GM18873 (cell line): ENCODE measurements around the gene RAC2.

Experiments used
- ATAC-seq: cut with Tn5 transposase; IDR thresholded peaks from one replicate; pipeline ENCODE4 v1.9.1; 2021; ENCODE audit warnings: mild to moderate bottlenecking, moderate library complexity, moderate number of reproducible peaks; ENCODE audit not compliant: unreplicated experiment, low FRiP score

RAC2 gene

DNA sequence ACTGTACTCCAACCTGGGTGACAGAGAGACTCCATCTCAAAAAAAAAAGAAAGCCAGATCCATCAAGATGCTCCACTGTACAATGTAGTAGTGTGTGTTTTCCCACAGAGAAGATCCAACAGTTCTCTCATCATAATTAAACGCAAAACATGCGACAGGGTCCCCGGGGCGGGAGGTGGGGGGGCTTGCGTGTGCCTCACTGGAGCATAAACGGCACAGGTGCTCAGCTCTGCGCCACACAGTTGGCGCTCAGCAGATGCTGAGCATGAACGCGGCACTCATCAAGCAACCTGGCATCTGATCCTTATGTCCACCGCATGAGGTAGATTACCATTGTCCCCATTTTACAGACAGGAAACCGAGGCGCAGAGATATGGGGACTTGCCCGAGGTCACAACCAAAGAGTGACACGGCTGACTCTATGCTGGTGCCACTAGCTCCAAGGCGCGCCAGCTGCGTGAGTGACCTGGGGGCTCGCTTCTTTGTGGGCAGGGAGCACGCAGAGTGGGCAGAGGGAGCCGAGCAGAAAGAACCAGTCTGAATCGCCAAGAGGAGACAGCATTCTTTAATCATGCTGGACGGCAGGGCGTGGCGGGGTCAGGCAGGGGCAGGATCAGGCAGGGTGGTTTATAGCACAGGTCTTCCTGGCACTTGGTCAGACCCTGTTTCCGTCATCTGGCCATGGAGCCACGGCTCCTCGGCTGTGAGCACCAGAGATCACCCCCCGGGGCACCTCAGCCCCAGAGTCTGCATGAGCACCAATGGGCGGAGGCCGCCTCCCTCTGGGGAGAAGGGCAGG lies 64.2 kb downstream of the RAC2 start:
- ATAC-seq, result no peak

GRCh38 chr22:37179126-37179470 lies 65.0 kb downstream of the RAC2 start:
- ATAC-seq, result no peak

DNA sequence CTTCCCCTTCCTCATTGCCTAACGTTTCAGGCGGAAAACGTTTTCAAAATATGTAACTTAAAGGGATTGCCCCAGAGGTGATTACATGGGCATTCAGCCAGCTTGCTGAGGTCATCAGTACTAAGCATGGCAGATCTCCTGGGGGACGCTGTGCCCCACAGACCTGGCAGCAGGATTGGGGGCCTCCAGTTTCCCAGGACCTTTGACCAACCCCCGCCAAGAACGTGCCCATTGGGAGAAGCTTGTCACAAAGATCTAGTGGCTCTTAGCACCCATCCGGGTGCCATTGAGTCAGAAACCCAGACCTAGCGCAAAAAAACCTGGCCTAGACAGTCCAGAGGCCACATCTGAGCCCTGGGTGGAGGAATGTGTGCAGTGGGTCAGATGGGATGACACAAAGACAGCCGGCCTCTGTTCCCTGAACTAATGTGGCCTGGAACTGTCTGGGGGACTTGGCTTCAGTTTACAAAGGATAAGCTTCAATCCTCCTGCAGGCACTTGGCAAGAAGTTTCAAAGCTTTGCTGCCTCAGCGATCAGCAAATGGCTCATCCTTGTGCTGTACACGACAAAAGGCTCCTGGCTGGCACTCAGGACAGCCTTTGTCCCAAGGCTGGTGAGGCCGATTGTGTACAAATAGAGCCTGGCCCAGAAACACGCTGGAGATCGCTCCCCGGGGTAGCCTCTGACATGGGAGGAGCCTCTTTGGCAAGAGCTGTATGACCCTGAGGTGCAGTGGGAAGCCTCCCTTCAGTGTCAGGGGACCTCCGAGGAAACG lies 65.5 kb downstream of the RAC2 start:
- ATAC-seq, result no peak

- ATAC-seq, result no peak
These were observed 66.3 kb downstream of the RAC2 start for GRCh38 chr22:37177755-37178154.

DNA sequence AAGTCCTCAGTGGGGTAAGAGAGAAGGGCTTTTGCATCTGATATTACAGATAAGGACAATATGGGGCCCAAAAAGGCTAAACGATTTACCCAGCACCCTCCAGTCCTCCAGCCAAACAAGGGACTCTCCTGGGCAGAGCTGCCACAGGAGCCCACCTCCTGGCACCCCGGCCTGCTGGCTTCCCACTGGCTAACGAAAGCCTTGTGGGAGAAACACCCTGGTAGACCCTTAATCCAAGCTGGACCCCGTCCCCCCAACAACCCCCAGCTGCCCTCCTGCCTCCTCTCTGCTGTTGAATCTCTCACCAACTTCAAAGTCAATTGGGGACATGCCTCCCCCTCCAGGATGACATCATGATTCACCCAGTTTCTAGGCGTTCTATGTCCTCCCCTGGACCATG lies 66.8 kb downstream of the RAC2 start:
- ATAC-seq, result no peak

- no peak for ATAC-seq
These were observed 67.5 kb downstream of the RAC2 start for GRCh38 chr22:37176464-37177061.

DNA sequence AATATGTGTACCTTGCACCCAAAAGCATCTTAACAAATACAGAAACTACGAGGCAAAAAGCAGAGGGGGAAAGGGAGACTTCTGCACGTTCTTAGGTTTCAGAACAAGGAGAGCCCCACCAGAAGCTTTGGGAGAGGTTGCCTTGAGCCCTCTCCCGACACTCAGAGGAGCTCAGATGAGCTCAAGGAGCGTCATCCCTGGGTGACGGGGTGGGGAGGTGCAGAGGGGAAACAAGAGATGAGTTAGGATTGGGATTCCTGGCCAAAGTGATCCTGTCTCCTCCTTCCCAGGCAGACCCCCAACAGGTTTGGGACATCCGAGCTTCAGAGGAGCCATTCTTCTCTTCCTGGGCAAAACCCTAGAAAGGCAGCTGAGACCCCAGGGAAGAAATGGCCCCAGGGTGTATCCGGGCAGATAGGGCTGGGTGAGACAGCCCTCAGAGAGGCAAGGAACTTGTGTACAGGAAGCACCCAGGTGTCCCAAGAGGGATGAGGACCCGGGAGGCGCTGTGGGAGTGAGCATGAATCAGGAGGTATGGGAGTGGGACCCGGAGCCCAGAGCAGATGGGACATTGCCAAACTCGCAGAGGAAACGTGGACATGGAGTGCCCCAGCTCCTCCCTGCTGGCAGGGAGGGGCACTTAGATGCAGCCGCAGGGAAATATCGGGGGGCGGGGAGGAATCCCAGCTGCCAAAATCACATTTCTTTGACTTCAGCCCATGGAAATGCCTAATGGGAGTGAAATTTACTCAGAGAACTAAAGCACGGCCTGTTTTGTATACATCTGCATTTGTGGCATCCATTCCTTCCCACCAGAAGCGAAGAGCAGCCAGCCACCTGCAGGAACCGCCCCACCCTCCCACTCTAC lies 68.4 kb downstream of the RAC2 start:
- no peak for ATAC-seq
